ENCODE results near the gene LRMDA.

The LRMDA gene

GRCh38 chr10:76218035-76218434 lies 786.6 kb downstream of the LRMDA start:
- DNase-seq (ENCODE audit: low read depth): no peak
- no peak for TF ChIP-seq CTCF (IDR thresholded peaks at IDR 0.05; ENCODE audit: low read depth, low read length, missing control alignments)
- in situ Hi-C loops (cut with HindIII; ENCODE audit: low sequenced_read_pairs): no loop called here
- no peak overlapping the region for H3K4me3 ChIP-seq (ENCODE audit: low read depth, low read length)

- H3K4me3 ChIP-seq (ENCODE audit: low read depth, low read length): no peak overlapping the region
- no peak for TF ChIP-seq CTCF (IDR thresholded peaks at IDR 0.05; ENCODE audit: low read depth, low read length, missing control alignments)
- DNase-seq (ENCODE audit: low read depth): no peak
- in situ Hi-C loops (cut with HindIII; ENCODE audit: low sequenced_read_pairs): no loop called here
These were observed 797.9 kb downstream of the LRMDA start for GRCh38 chr10:76229341-76229740.

- in situ Hi-C loops (cut with HindIII; ENCODE audit: low sequenced_read_pairs): no loop called here
- DNase-seq (ENCODE audit: low read depth): no peak
- no peak overlapping the region for H3K4me3 ChIP-seq (ENCODE audit: low read depth, low read length)
- no peak for TF ChIP-seq CTCF (IDR thresholded peaks at IDR 0.05; ENCODE audit: low read depth, low read length, missing control alignments)
These were observed 799.5 kb downstream of the LRMDA start for GRCh38 chr10:76230921-76231285.

- in situ Hi-C loops (cut with HindIII; ENCODE audit: low sequenced_read_pairs): no loop called here
- DNase-seq (ENCODE audit: low read depth): no peak
These were observed 800.0 kb downstream of the LRMDA start for GRCh38 chr10:76231286-76231934.

GRCh38 chr10:76234499-76235226 lies 803.2 kb downstream of the LRMDA start:
- no peak for DNase-seq (ENCODE audit: low read depth)
- no peak for TF ChIP-seq CTCF (IDR thresholded peaks at IDR 0.05; ENCODE audit: low read depth, low read length, missing control alignments)
- no peak overlapping the region for H3K4me3 ChIP-seq (ENCODE audit: low read depth, low read length)
- in situ Hi-C loops (cut with HindIII; ENCODE audit: low sequenced_read_pairs): no loop called here

More at GRCh38 chr10:76231286-76231934, 800.0 kb downstream of the LRMDA start:
- TF ChIP-seq CTCF (IDR thresholded peaks at IDR 0.05; ENCODE audit: low read depth, low read length, missing control alignments): no peak
- H3K4me3 ChIP-seq (ENCODE audit: low read depth, low read length): no peak overlapping the region

GRCh38 chr10:76236356-76236755 lies 804.9 kb downstream of the LRMDA start:
- no peak for TF ChIP-seq CTCF (IDR thresholded peaks at IDR 0.05; ENCODE audit: low read depth, low read length, missing control alignments)
- in situ Hi-C loops (cut with HindIII; ENCODE audit: low sequenced_read_pairs): no loop called here
- H3K4me3 ChIP-seq (ENCODE audit: low read depth, low read length): no peak overlapping the region
- DNase-seq (ENCODE audit: low read depth): no peak

All from astrocyte of the cerebellum (primary cell).